ENCODE measurements around the gene HOOK2. TPM values are rescaled to one million over a fixed set of nuclear protein-coding genes. Genes with fewer than 3 reads are reported as not detected.

HOOK2 gene
- total RNA-seq, 4 donors from 2014 or later = 128 to 145 (median 136) TPM

- peaks cover 28 to 42% of the 10 kb centered on the region in 2 donors for H3K4me1 ChIP-seq
- peak overlapping the region; percentile 25 to 69 (median 65) for H3K4me3 ChIP-seq (replicated peaks in 1 of 3)
- TF ChIP-seq POLR2A (IDR thresholded peaks at IDR 0.05) (peak in 1 of 2 donors; percentile 72), CTCF (IDR thresholded peaks at IDR 0.05) (peak in 1 of 6 experiments; percentile 2)
- H3K36me3 ChIP-seq = no peaks in the 10 kb centered on the region
- intact Hi-C loops (cut with DNase I) = no loop called here
- WGBS, 2 donors = 2 to 7% methylated on average over 17 to 25 of the region's 44 CpGs
- DNase-seq = peak; percentile 92
- H3K9me3 ChIP-seq = no peaks in the 10 kb centered on the region
- H3K27ac ChIP-seq = peak overlapping the region; percentile 92 to 98 (median 98)
- no peaks in the 10 kb centered on the region for H3K27me3 ChIP-seq
Observed at GRCh38 chr19:12778017-12778904, 2.9 kb upstream of the HOOK2 start.

GRCh38 chr19:12777217-12778016 lies 2.1 kb upstream of the HOOK2 start:
- H3K9me3 ChIP-seq = no peaks in the 10 kb centered on the region
- peak; percentile 76 to 80 for DNase-seq
- WGBS, 2 donors = 12 to 16% methylated on average over 33 to 43 of the region's 43 CpGs
- H3K36me3 ChIP-seq = no peaks in the 10 kb centered on the region
- intact Hi-C loops (cut with DNase I) = loop anchor here (2.0 kb wide), 1 partner anchor 19 kb away; no protein-coding TSS in a partner anchor
- H3K4me3 ChIP-seq (replicated peaks in 1 of 3) = peak overlapping the region; percentile 25 to 69 (median 65)
- no peaks in the 10 kb centered on the region for H3K27me3 ChIP-seq
- peak in 1 of 2 donors; percentile 5 for TF ChIP-seq POLR2A (IDR thresholded peaks at IDR 0.05)
- peak; percentile 78 to 97 (median 92) for TF ChIP-seq CTCF (IDR thresholded peaks at IDR 0.05)
- peak overlapping the region; percentile 92 to 98 (median 98) for H3K27ac ChIP-seq
- H3K4me1 ChIP-seq = peaks cover 23 to 36% of the 10 kb centered on the region in 2 donors

DNA sequence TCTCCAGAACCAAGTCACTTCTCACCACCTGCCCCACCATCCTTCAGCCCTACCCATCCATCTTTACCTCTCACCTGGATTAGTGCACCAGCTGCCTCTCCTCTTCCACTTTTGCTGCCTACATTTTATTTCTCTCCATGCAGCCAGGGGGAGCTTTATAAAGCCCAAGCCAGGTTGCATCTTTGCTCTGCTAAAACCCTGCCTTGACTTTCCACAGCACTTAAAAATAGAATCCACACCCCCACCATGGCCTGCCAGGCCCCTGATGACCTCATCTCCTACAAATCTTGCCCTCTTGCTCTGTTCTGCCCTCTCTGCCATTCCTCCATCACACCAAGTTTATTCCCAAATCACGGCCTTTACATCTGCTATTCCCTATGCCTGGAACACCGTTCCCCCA lies 1.8 kb downstream of the HOOK2 start:
- TF ChIP-seq CTCF (IDR thresholded peaks at IDR 0.05) = no peak
- TF ChIP-seq POLR2A (IDR thresholded peaks at IDR 0.05) = no peak

DNA sequence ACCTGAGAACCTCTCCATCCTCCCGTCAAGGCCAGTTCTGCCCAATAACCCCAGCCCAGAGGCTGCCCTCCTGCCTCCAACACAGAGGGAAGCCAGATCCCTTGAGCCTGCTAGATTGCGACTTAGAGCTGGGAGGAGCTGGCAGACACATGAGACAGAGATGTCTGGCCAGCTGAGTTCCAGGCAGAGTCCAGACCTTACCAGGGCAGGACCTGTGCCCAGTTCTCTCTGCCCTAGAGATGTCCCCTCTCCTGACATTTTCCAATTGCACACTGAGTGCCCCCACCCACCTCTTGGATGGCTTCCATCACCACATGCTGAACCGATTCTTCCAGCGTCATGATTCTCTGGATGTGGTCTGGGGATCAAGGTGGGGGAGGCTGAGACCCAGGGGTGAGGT lies 3.0 kb downstream of the HOOK2 start:
- H3K27me3 ChIP-seq = no peaks in the 10 kb centered on the region
- intact Hi-C loops (cut with DNase I) = loop anchor here (5.0 kb wide), 1 partner anchor 65 kb away; the partner anchor contains the start of gene MAST1
- peaks cover 4 to 12% of the 10 kb centered on the region in 2 donors for H3K4me1 ChIP-seq
- 75 to 79% methylated on average over 3 of the region's 4 CpGs for WGBS, 2 donors
- DNase-seq = no peak
- no peak overlapping the region for H3K27ac ChIP-seq
- no peaks in the 10 kb centered on the region for H3K9me3 ChIP-seq
- peaks cover 11 to 19% of the 10 kb centered on the region in 2 donors for H3K36me3 ChIP-seq
- H3K4me3 ChIP-seq (replicated peaks in 1 of 3) = no peak overlapping the region
- TF ChIP-seq POLR2A (IDR thresholded peaks at IDR 0.05) (no peak), CTCF (IDR thresholded peaks at IDR 0.05) (no peak)

More for the DNA sequence above, 1.8 kb downstream of the HOOK2 start:
- Histone ChIP-seq H3K4me3 (replicated peaks in 1 of 3) (no peak overlapping the region), H3K4me1 (peaks cover 9 to 15% of the 10 kb centered on the region in 2 donors), H3K36me3 (peaks cover 7 to 14% of the 10 kb centered on the region in 2 donors), H3K27ac (no peak overlapping the region), H3K27me3 (no peaks in the 10 kb centered on the region), H3K9me3 (no peaks in the 10 kb centered on the region)
- intact Hi-C loops (cut with DNase I) = loop anchor here (5.0 kb wide), 1 partner anchor 64 kb away; the partner anchor contains the start of gene MAST1
- DNase-seq = no peak
- WGBS, 2 donors = 88 to 94% methylated on average over 2 of the region's 2 CpGs
